Heart right ventricle (tissue), 16 donors: ENCODE data around the gene PHLDA3. TPM values are rescaled to one million over a fixed set of nuclear protein-coding genes. Genes with fewer than 3 reads are reported as not detected.
"Not testable (repeated sequence)": the region's sequence is repeated elsewhere in the genome, so short reads cannot be mapped to it uniquely, and the experiment has no call there.

Source experiments
- ATAC-seq, 8 donors: fragments of 200-7000 bp; cut with Tn5 transposase; one replicate each; pipeline ENCODE4 v1.9.1; 2020; ENCODE audit warnings: mild to moderate bottlenecking in 8 of 8, moderate library complexity in 8 of 8, moderate number of reproducible peaks in 1 of 8
- DNase-seq, 2 donors: peaks; one replicate each; pipeline ENCODE4 v3.0.0-alpha.2; 2020
- H3K27ac ChIP-seq, 10 donors: fragments of 200-600 bp; sonication (generic) in 2 of 10; one replicate each; pipeline versions ENCODE4 v1.5.0 to v1.8.0; 2020 to 2022; ENCODE audit warnings: mild to moderate bottlenecking in 3 of 10
- H3K27me3 ChIP-seq, 7 donors: fragments of 200-600 bp; one replicate each; pipeline ENCODE4 v1.8.0; 2021 to 2022; ENCODE audit warnings: mild to moderate bottlenecking in 2 of 7
- H3K36me3 ChIP-seq, 9 donors: fragments of 200-600 bp; sonication (generic) in 1 of 9; one replicate each; pipeline versions ENCODE4 v1.5.0 to v1.8.0; 2020 to 2022; ENCODE audit warnings: mild to moderate bottlenecking in 2 of 9
- H3K4me1 ChIP-seq, 9 donors: fragments of 200-600 bp; sonication (generic) in 1 of 9; one replicate each; pipeline versions ENCODE4 v1.5.0 to v1.8.0; 2020 to 2022; ENCODE audit warnings: mild to moderate bottlenecking in 4 of 9
- H3K4me3 ChIP-seq, 10 donors: fragments of 200-600 bp; sonication (generic) in 2 of 10; one replicate each; pipeline versions ENCODE4 v1.5.0 to v1.8.0; 2020 to 2022; ENCODE audit warnings: mild to moderate bottlenecking in 7 of 10, moderate library complexity in 2 of 10
- H3K9me3 ChIP-seq, 11 donors: fragments of 200-600 bp in 10 of 11; sonication (generic) in 2 of 11; one replicate each; pipeline versions ENCODE4 v1.5.0 to v1.8.0; 2013 to 2022; ENCODE audit warnings: mild to moderate bottlenecking in 2 of 11, control low read depth in 1 of 11, moderate library complexity in 1 of 11
- CTCF ChIP-seq, 9 donors: fragments of 200-600 bp; sonication (generic) in 2 of 9; IDR thresholded peaks; one replicate each; pipeline versions ENCODE4 v1.5.0 to v1.8.0; 2021 to 2022; ENCODE audit warnings: antibody characterized with exemption in 9 of 9, mild to moderate bottlenecking in 5 of 9, moderate library complexity in 1 of 9
- WGBS, 2 donors: extraction: QIAGEN DNeasy Blood & Tissue Kit; methylation state at CpG; one replicate each; pipeline ENCODE4 v1.1.7; 2013; ENCODE audit warnings: inconsistent platforms in 1 of 2; 5-methylcytosine and 5-hydroxymethylcytosine counted together
- intact Hi-C, 10 donors: fragments of 100-400 bp; cut with DNase I; formaldehyde crosslinking; loops; one replicate each; pipeline versions ENCODE4 v1.11.1 to v1.14.2; 2022
- polyA plus RNA-seq, 2 donors: library from polyadenylated mRNA; stranded (reverse); fragments of 200-250 nt; gene quantifications; one replicate each; pipeline ENCODE4 v1.2.3, GENCODE V29; 2013
- total RNA-seq, 10 donors: library from RNA; stranded (reverse); fragmentation: NEBNext Ultra II Directional in 3 of 10; extraction: Animal tissue kit (Norgen Biotek cat#: 25700) in 3 of 10; gene quantifications; one replicate each; pipeline versions ENCODE4 v1.2.1 to v1.2.4, GENCODE V29; 2021 to 2023
- donor health status: Arrhythmogenic right ventricular cardiomyopathy.
- donor health status: ischemic (EF 13 %, LVEDD 7.1; RV severe dilation, severe dysfunction).
- donor health status: healthy with polysubstance abuse.
- donor health status: DM: no; HTN: yes; CAD: no.
- donor health status: DM: no; HTN: no; CAD: no.
- donor health status: ischemic (EF 25% LVEDD 6.9; RV normal size, moderate dysfunction).
- donor health status: ischemic (EF 25% LVEDD 5.7; RV mildly dilated, moderate dysfunction).
- donor health status: healthy.
- donor health status: DM: yes; HTN: yes; CAD: no.
- donor health status: Ischemic cardiomyopathy.
- donor health status: ischemic (EF 35%, LVEDD 5.7; RV mildly dilated, moderate dysfunction).
- donor health status: nonischemic (EF 11% LVEDD 7.7; RV severe dilation, severe dysfunction).
- donor health status: DM: yes; HTN: yes; CAD: no.
- donor health status: PGD.
- donor health status: ischemic (EF 29% LVEDD 5.4; RV normal size, mild dysfunction).
- donor health status: nonischemic (EF 23%, LVEDD 6.1; RV moderate dilation, normal function).

Gene PHLDA3
- total and polyA plus RNA-seq, 12 donors, result 14.4 to 40.0 (median 23.6) TPM

DNA sequence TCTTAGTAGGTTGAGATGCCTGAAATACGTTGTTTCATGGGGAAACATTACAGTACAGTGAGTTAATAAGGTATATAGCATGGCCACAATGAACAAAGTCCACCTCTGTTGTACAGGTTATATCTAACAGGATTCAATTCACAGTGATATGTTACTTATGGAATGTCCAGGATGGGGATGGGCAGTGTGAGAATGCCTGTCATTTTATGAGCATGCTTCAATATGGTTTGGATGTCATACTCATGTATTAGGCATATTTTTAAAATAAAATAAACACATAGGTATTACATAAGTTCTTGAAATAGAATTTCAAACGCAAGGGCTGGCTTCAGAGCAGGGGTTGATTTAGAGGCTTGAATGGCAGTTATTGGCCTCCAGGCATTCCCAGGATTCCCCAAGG lies 6.1 kb upstream of the PHLDA3 start:
- WGBS, 2 donors, result 76 to 82% methylated on average over 2 of the region's 2 CpGs
- intact Hi-C loops, result loop anchor here in 1 of 10 donors (5.0 kb wide), 1 partner anchor 38 kb away; no protein-coding TSS in a partner anchor
- H3K27me3 ChIP-seq, result peaks cover 0 to 9% (median 0%) of the 10 kb centered on the region in 7 donors
- no peak overlapping the region for H3K27ac ChIP-seq
- H3K4me1 ChIP-seq, result peaks cover 0 to 14% (median 3%) of the 10 kb centered on the region in 9 donors
- H3K36me3 ChIP-seq, result no peaks in the 10 kb centered on the region
- no peaks in the 10 kb centered on the region for H3K9me3 ChIP-seq
- no peak overlapping the region for H3K4me3 ChIP-seq
- TF ChIP-seq CTCF (IDR thresholded peaks at IDR 0.05), result no peak
- ATAC-seq (no peak), DNase-seq (no peak)

DNA sequence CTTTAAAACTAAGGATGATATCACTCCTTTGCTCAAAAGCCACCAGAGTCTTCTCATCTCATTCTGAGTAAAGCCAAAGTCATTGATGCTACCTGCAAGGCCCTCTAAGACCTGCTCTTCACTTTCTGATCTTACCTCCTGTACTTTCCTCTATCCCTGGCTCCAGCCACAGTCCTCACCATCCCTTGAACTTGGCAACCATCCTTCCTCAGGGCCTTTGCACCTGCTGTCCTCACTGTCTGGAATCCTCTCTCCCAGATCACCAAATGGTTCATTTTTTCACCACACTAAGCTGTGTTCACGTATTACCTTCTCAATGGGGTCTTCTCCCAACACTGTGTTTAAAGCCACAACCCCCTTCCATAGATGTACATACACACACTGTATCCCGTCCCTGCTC lies 4.3 kb upstream of the PHLDA3 start:
- Histone ChIP-seq H3K36me3 (no peaks in the 10 kb centered on the region), H3K4me3 (no peak overlapping the region), H3K27me3 (peaks cover 0 to 27% (median 0%) of the 10 kb centered on the region in 7 donors), H3K9me3 (no peaks in the 10 kb centered on the region), H3K27ac (no peak overlapping the region), H3K4me1 (peaks cover 0 to 19% (median 8%) of the 10 kb centered on the region in 9 donors)
- intact Hi-C loops, result no loop called here
- TF ChIP-seq CTCF (IDR thresholded peaks at IDR 0.05), result no peak
- WGBS, 2 donors, result 96 to 98% methylated on average over 2 of the region's 2 CpGs
- no peak for ATAC-seq
- no peak for DNase-seq

- peak overlapping the region in 2 of 10 donors; percentile 19 to 36 for H3K27ac ChIP-seq
- ATAC-seq, DNase-seq, intact Hi-C loops, H3K36me3 ChIP-seq, H3K4me3 ChIP-seq, H3K9me3 ChIP-seq: not testable (repeated sequence)
- peaks cover 0 to 29% (median 0%) of the 10 kb centered on the region in 7 donors for H3K27me3 ChIP-seq
- 96 to 97% methylated on average over 8 of the region's 8 CpGs for whole genome bisulfite sequencing, 2 donors
- H3K4me1 ChIP-seq, result peaks cover 0 to 24% (median 9%) of the 10 kb centered on the region in 9 donors
Observed at GRCh38 chr1:201472321-201472720, 3.3 kb upstream of the PHLDA3 start.

DNA sequence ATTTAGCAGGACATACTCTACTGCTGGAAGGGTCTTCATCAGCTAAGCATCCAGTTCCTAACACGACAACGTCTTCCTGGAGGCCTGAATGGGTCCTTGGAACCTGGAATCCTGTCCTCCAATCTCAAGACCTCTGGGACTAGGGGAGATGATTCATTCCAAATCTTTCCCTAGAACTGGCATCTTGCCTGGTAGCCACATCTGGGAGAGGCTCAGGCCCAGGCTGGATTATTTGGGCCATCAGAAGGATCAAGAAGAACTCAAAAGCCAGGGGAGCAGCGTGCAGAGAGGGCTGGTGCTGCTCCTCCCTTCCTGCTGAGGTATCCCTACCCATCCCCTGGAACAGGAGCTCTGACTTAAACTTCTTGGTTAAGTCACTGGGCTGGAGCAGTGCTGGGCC lies 2.8 kb upstream of the PHLDA3 start:
- Histone ChIP-seq H3K36me3 (no peaks in the 10 kb centered on the region), H3K27me3 (peaks cover 0 to 29% (median 0%) of the 10 kb centered on the region in 7 donors), H3K4me3 (no peak overlapping the region), H3K9me3 (no peaks in the 10 kb centered on the region), H3K27ac (peak overlapping the region in 2 of 10 donors; percentile 19 to 36), H3K4me1 (peaks cover 0 to 29% (median 12%) of the 10 kb centered on the region in 9 donors)
- ATAC-seq (peak in 2 of 8 donors; percentile 7 to 12), DNase-seq (no peak)
- intact Hi-C loops, result no loop called here
- no peak for TF ChIP-seq CTCF (IDR thresholded peaks at IDR 0.05)
- WGBS, 2 donors, result 67 to 69% methylated on average over 3 of the region's 3 CpGs

- no peak overlapping the region for H3K4me3 ChIP-seq
- peaks cover 0 to 40% (median 23%) of the 10 kb centered on the region in 9 donors for H3K4me1 ChIP-seq
- no peak for TF ChIP-seq CTCF (IDR thresholded peaks at IDR 0.05)
- intact Hi-C loops, result no loop called here
- 67 to 89% methylated on average over 4 of the region's 4 CpGs for WGBS, 2 donors
- H3K9me3 ChIP-seq, result no peaks in the 10 kb centered on the region
- peaks cover 0 to 29% (median 0%) of the 10 kb centered on the region in 7 donors for H3K27me3 ChIP-seq
- ATAC-seq (no peak), DNase-seq (no peak)
- peaks cover 0 to 8% (median 5%) of the 10 kb centered on the region in 9 donors for H3K36me3 ChIP-seq
- peak overlapping the region in 1 of 10 donors; percentile 94 for H3K27ac ChIP-seq
Observed at GRCh38 chr1:201470581-201470980, 1.6 kb upstream of the PHLDA3 start.
